IMR-90 (cell line): ENCODE data around the gene MPRIP. TPM values are rescaled to one million over a fixed set of nuclear protein-coding genes. Genes with fewer than 3 reads are reported as not detected.
A peak's percentile ranks its signal among the peaks of the same experiment; 100 is the strongest.

ENCODE experiments used
- ATAC-seq: fragments of 200-7000 bp; cut with Tn5 transposase; 2 replicates; pipeline ENCODE4 v1.9.1; 2020; ENCODE audit warnings: low read depth, mild to moderate bottlenecking, moderate library complexity
- BruUV-seq: library from RNA; stranded (reverse); fragments of 400-500 nt; replicated peaks from 2 replicates; lab custom pipeline; 2021; lab: Mats Ljungman, UMichigan
- CTCF ChIA-PET: fragments of 300-600 bp; formaldehyde crosslinking; extraction: SDS; loops from one replicate; lab custom pipeline; 2021; ENCODE audit warnings: antibody characterized with exemption; lab: Yijun Ruan, JAX
- POLR2A ChIA-PET: fragments of 300-600 bp; sonication (Branson Sonifier 250); formaldehyde crosslinking; loops from one replicate; lab custom pipeline; 2022; ENCODE audit warnings: antibody characterized with exemption; ENCODE audit not compliant: unreplicated experiment; lab: Charles Lee
- DNase-seq: peaks from one replicate; pipeline ENCODE4 v3.0.0; 2013
- H2AFZ ChIP-seq: replicated peaks from 2 replicates; pipeline ENCODE3; 2013; ENCODE audit warnings: low read length, mild to moderate bottlenecking; ENCODE audit not compliant: poor library complexity
- H2AK5ac ChIP-seq: 2 replicates; pipeline ENCODE4 v1.6.1; 2013; ENCODE audit warnings: low read depth, low read length, inconsistent platforms
- H2AK9ac ChIP-seq: replicated peaks from 2 replicates; pipeline ENCODE3; 2013; ENCODE audit warnings: mild to moderate bottlenecking, low read depth, low read length, moderate library complexity; ENCODE audit not compliant: poor library complexity
- H2BK120ac ChIP-seq: 2 replicates; pipeline ENCODE4 v1.6.1; 2013; ENCODE audit warnings: low read depth, low read length, inconsistent platforms
- H2BK15ac ChIP-seq: 3 replicates; pipeline ENCODE4 v1.6.1; 2013; ENCODE audit warnings: low read depth, low read length, inconsistent platforms
- H2BK20ac ChIP-seq: 2 replicates; pipeline ENCODE4 v1.6.1; 2013; ENCODE audit warnings: low read depth, mild to moderate bottlenecking, inconsistent platforms, low read length, moderate library complexity
- H2BK5ac ChIP-seq: 2 replicates; pipeline ENCODE4 v1.6.1; 2013; ENCODE audit warnings: mild to moderate bottlenecking, low read depth, low read length, inconsistent platforms; ENCODE audit not compliant: poor library complexity, severe bottlenecking
- H3K14ac ChIP-seq: replicated peaks from 2 replicates; pipeline ENCODE4 v1.6.1; 2013; ENCODE audit warnings: low read depth, low read length, inconsistent platforms
- H3K18ac ChIP-seq: 2 replicates; pipeline ENCODE4 v1.6.1; 2013; ENCODE audit warnings: low read depth, low read length, control low read depth
- H3K23ac ChIP-seq: 2 replicates; pipeline ENCODE4 v1.6.1; 2013; ENCODE audit warnings: low read depth, low read length, inconsistent platforms
- H3K27ac ChIP-seq: 2 replicates; pipeline ENCODE4 v1.5.1; 2013; ENCODE audit warnings: mild to moderate bottlenecking, control low read depth, low read length; ENCODE audit not compliant: insufficient read depth
- H3K27me3 ChIP-seq: 2 replicates; pipeline ENCODE4 v1.6.1; 2013; ENCODE audit warnings: low read length; ENCODE audit not compliant: control insufficient read depth, insufficient read depth
- H3K36me3 ChIP-seq: 2 replicates; pipeline ENCODE4 v1.6.1; 2013; ENCODE audit warnings: low read length, mixed read lengths; ENCODE audit not compliant: control insufficient read depth, insufficient read depth
- H3K4ac ChIP-seq: 2 replicates; pipeline ENCODE4 v1.6.1; 2013; ENCODE audit warnings: low read depth, low read length, inconsistent platforms
- H3K4me1 ChIP-seq: 2 replicates; pipeline ENCODE4 v1.6.1; 2013; ENCODE audit warnings: low read length, mixed read lengths; ENCODE audit not compliant: control insufficient read depth, insufficient read depth
- H3K4me2 ChIP-seq: 2 replicates; pipeline ENCODE4 v1.6.1; 2013; ENCODE audit warnings: low read depth, mild to moderate bottlenecking, control low read depth, low read length, moderate library complexity
- H3K4me3 ChIP-seq: 2 replicates; pipeline ENCODE4 v1.5.1; 2013; ENCODE audit warnings: low read depth, mild to moderate bottlenecking, control low read depth, low read length, moderate library complexity; ENCODE audit not compliant: insufficient read depth
- H3K56ac ChIP-seq: 2 replicates; pipeline ENCODE4 v1.6.1; 2013; ENCODE audit warnings: low read length, inconsistent platforms; ENCODE audit not compliant: insufficient read depth; ENCODE audit errors: extremely low read depth
- H3K79me1 ChIP-seq, 2 experiments: 2 replicates each; pipeline ENCODE4 v1.6.1; 2013; ENCODE audit warnings: low read length in 2 of 2, inconsistent platforms in 1 of 2, low read depth in 1 of 2
- H3K9ac ChIP-seq: 2 replicates; pipeline ENCODE4 v1.6.1; 2013; ENCODE audit warnings: low read depth, low read length, control low read depth
- H3K9me1 ChIP-seq: 2 replicates; pipeline ENCODE4 v1.6.1; 2013; ENCODE audit warnings: low read length, inconsistent platforms; ENCODE audit not compliant: insufficient read depth
- H3K9me3 ChIP-seq: 2 replicates; pipeline ENCODE4 v1.6.1; 2013; ENCODE audit warnings: low read length; ENCODE audit not compliant: control insufficient read depth, insufficient read depth
- H4K20me1 ChIP-seq: 2 replicates; pipeline ENCODE4 v1.6.1; 2013; ENCODE audit warnings: low read length, inconsistent platforms; ENCODE audit not compliant: insufficient read depth
- H4K5ac ChIP-seq: 2 replicates; pipeline ENCODE4 v1.6.1; 2013; ENCODE audit warnings: mild to moderate bottlenecking, low read depth, low read length, control low read depth
- H4K8ac ChIP-seq, 2 experiments: 2 replicates each; pipeline ENCODE4 v1.6.1; 2013; ENCODE audit warnings: low read depth in 2 of 2, low read length in 2 of 2, control low read depth in 1 of 2, inconsistent platforms in 1 of 2
- H4K91ac ChIP-seq: 2 replicates; pipeline ENCODE4 v1.6.1; 2013; ENCODE audit warnings: low read depth, low read length, inconsistent platforms; ENCODE audit not compliant: insufficient read depth
- CEBPB ChIP-seq: IDR thresholded peaks from 2 replicates; pipeline ENCODE4 v1.6.1; 2012; ENCODE audit warnings: low read depth, low read length, improper control_type of control experiment
- CHD1 ChIP-seq: IDR thresholded peaks from 2 replicates; pipeline ENCODE4 v1.6.1; 2012; ENCODE audit warnings: low read depth, low read length, improper control_type of control experiment
- FOS ChIP-seq: fragments of 150-350 bp; IDR thresholded peaks from 2 replicates; pipeline ENCODE4 v1.6.1; 2016; ENCODE audit warnings: low read depth, low read length
- MAFK ChIP-seq: IDR thresholded peaks from 2 replicates; pipeline ENCODE4 v1.6.1; 2012; ENCODE audit warnings: low read depth, low read length, improper control_type of control experiment
- MAZ ChIP-seq: IDR thresholded peaks from 2 replicates; pipeline ENCODE4 v1.6.1; 2012; ENCODE audit warnings: low read depth, mild to moderate bottlenecking, low read length, improper control_type of control experiment, moderate library complexity, borderline replicate concordance
- MXI1 ChIP-seq: IDR thresholded peaks from 2 replicates; pipeline ENCODE4 v1.6.1; 2012; ENCODE audit warnings: low read depth, mild to moderate bottlenecking, low read length, moderate library complexity, borderline replicate concordance
- NFE2L2 ChIP-seq: fragments of 150-350 bp; IDR thresholded peaks from 2 replicates; pipeline ENCODE4 v1.6.1; 2016; ENCODE audit warnings: low read depth, mild to moderate bottlenecking, low read length
- POLR2A ChIP-seq: IDR thresholded peaks from 2 replicates; pipeline ENCODE4 v1.6.1; 2012; ENCODE audit warnings: mild to moderate bottlenecking, low read depth, low read length
- RCOR1 ChIP-seq: IDR thresholded peaks from 2 replicates; pipeline ENCODE4 v1.6.1; 2012; ENCODE audit warnings: mild to moderate bottlenecking, low read length, improper control_type of control experiment; ENCODE audit not compliant: insufficient replicate concordance
- RFX5 ChIP-seq: IDR thresholded peaks from 2 replicates; pipeline ENCODE4 v1.8.0; 2012; ENCODE audit warnings: low read depth, mild to moderate bottlenecking, low read length, moderate library complexity
- SMC3 ChIP-seq: fragments of 150-350 bp; IDR thresholded peaks from 2 replicates; pipeline ENCODE4 v1.6.1; 2016; ENCODE audit warnings: low read depth, mild to moderate bottlenecking, antibody characterized with exemption, low read length, moderate library complexity
- WGBS, 2 experiments: methylation state at CpG; one replicate each; pipeline versions ENCODE4 v1.1.5 to v1.1.7; 2013; ENCODE audit warnings: missing lambda C conversion rate in 2 of 2; ENCODE audit not compliant: insufficient read length in 1 of 2; ENCODE audit errors: extremely low coverage in 2 of 2; 5-methylcytosine and 5-hydroxymethylcytosine counted together
- dilution Hi-C: fragments of 300-500 bp; cut with HindIII; formaldehyde crosslinking; loops from one replicate; pipeline ENCODE4 v1.14.3; 2018; ENCODE audit warnings: low sequenced_read_pairs; ENCODE audit not compliant: unreplicated experiment
- in situ Hi-C: fragments of 300-500 bp; cut with MboI; formaldehyde crosslinking; loops from 3 replicates; pipeline ENCODE4 v1.14.3; 2019; ENCODE audit warnings: low sequenced_read_pairs, inconsistent platforms, mixed read lengths
- intact Hi-C: fragments of 100-400 bp; cut with micrococcal nuclease; formaldehyde crosslinking; loops from 2 replicates; pipeline ENCODE4 v1.10.0; 2022
- polyA plus RNA-seq, 3 experiments: library from polyadenylated mRNA; depleted of rRNA; stranded (reverse); fragments of >200 nt; gene quantifications; 2 replicates each; pipeline ENCODE4 v1.2.3, GENCODE V29; 2012; ENCODE audit warnings: low replicate concordance in 1 of 3
- total RNA-seq: library from RNA; depleted of rRNA; stranded (reverse); fragments of >200 nt; gene quantifications from 2 replicates; pipeline ENCODE4 v1.2.3, GENCODE V29; 2012
- TF ChIP-seq, protein P1 (sequence below): fragments of 150-350 bp; IDR thresholded peaks from 2 replicates; pipeline ENCODE4 v1.6.1; 2016; ENCODE audit warnings: low read depth, mild to moderate bottlenecking, low read length, moderate library complexity, borderline replicate concordance
- TF ChIP-seq, protein P2 (sequence below): conservative IDR thresholded peaks from 2 replicates; pipeline ENCODE4 v1.5.1; 2012; ENCODE audit warnings: mild to moderate bottlenecking, low read depth, low read length, improper control_type of control experiment
- TF ChIP-seq, protein P3 (sequence below): fragments of 150-350 bp; IDR thresholded peaks from 2 replicates; pipeline ENCODE4 v1.6.1; 2017; ENCODE audit warnings: mild to moderate bottlenecking, antibody characterized with exemption, low read length, low read depth

Gene MPRIP
- total and polyA plus RNA-seq, 2 of the 4 experiments (the other 2 are of a cell fraction), result 111 to 149 TPM

DNA sequence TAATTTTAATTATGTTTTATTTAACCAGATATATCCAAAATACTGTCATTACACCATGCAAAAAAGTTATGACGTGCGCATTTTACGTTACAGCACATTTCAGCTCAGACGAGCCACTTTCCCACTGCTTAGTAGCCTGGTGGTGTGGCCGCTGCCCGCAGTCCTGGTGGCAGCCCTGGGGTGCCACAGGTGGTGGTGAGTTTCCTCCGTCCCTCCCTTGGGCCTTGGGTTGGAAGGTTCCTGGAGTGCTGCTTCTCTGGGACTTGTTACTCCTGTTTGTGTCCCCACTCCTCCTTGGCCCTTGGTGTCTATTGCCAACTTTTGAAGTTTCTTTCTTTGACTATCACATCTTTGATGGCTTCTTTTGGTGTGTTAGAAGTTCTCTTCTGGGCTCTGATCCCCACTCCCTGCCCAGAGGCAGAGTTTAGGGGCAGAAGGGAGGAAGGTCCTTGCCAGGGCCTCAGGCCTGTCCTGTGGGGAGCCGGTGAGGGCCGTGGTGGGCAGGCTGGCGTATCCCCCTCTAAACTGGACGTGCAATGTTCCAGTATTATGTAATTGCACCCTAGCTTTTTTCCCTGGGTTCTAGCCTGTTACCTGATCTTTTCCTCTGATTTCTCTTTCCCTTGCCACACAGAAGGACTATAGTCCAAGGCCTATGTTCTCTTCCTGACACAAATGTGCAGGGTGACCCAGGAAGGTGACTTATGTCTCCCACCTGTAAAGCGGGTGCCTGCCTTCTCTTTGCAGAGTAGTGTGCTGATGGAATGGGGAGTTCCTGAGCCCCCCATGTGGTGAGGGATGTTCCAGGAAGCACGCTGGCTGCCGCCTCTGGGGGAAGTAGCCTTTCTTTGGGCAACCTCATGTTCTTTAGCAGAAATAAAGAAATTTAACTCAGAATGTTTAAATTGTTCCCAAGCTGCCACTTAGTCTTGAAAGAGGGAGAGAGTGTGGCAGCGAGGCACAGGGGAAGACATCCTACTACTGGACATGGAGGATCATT is 8.4 kb downstream of the MPRIP start:
- Histone ChIP-seq H3K9me3 (no peaks in the 10 kb centered on the region), H3K4me1 (peaks cover 17% of the 10 kb centered on the region), H2BK120ac (no peak overlapping the region), H2AFZ (no peak overlapping the region), H2BK5ac (no peak overlapping the region), H2AK9ac (no peak overlapping the region), H2AK5ac (no peak overlapping the region; the same call in 1 of the 2 replicates), H3K18ac (no peak overlapping the region), H3K4me3 (no peak overlapping the region), H3K27ac (no peak overlapping the region), H2BK20ac (no peak overlapping the region), H3K9ac (no peak overlapping the region), H3K9me1 (peaks cover 53% of the 10 kb centered on the region), H3K4me2 (no peak overlapping the region), H3K23ac (0 out of 2 replicates have a peak overlapping the region, but pooled peaks have one; percentile 3), H4K91ac (no peak overlapping the region), H3K14ac (no peak overlapping the region), H4K8ac (no peak overlapping the region; a peak in 1 of 4 replicates), H4K20me1 (peaks cover 94% of the 10 kb centered on the region), H3K56ac (no peak overlapping the region), H2BK15ac (no peak overlapping the region), H3K36me3 (peaks cover 5% of the 10 kb centered on the region; the same call in 1 of the 2 replicates), H4K5ac (no peak overlapping the region), H3K4ac (no peak overlapping the region), H3K27me3 (no peaks in the 10 kb centered on the region), H3K79me1 (peaks cover 12 to 87% of the 10 kb centered on the region in 2 experiments)
- intact Hi-C loops, result no loop called here
- dilution Hi-C loops, result no loop called here
- ChIA-PET POLR2A (no interaction called here), CTCF (no interaction called here)
- no TSS peak for BruUV-seq
- in situ Hi-C loops, result no loop called here
- WGBS, 2 experiments, result 83% methylated on average over 4 of the region's 15 CpGs; no CpG with 5 or more reads in 1 of the 2 experiments
- ATAC-seq (no peak), DNase-seq (no peak)
- TF ChIP-seq, protein P1, sequence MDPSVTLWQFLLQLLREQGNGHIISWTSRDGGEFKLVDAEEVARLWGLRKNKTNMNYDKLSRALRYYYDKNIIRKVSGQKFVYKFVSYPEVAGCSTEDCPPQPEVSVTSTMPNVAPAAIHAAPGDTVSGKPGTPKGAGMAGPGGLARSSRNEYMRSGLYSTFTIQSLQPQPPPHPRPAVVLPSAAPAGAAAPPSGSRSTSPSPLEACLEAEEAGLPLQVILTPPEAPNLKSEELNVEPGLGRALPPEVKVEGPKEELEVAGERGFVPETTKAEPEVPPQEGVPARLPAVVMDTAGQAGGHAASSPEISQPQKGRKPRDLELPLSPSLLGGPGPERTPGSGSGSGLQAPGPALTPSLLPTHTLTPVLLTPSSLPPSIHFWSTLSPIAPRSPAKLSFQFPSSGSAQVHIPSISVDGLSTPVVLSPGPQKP, result no peak
- TF ChIP-seq MAFK (no peak), FOS (no peak), POLR2A (no peak), NFE2L2 (no peak), MAZ (no peak), RCOR1 (no peak), CHD1 (no peak), RFX5 (no peak), MXI1 (no peak), CEBPB (no peak), SMC3 (no peak)
- TF ChIP-seq, protein P2, sequence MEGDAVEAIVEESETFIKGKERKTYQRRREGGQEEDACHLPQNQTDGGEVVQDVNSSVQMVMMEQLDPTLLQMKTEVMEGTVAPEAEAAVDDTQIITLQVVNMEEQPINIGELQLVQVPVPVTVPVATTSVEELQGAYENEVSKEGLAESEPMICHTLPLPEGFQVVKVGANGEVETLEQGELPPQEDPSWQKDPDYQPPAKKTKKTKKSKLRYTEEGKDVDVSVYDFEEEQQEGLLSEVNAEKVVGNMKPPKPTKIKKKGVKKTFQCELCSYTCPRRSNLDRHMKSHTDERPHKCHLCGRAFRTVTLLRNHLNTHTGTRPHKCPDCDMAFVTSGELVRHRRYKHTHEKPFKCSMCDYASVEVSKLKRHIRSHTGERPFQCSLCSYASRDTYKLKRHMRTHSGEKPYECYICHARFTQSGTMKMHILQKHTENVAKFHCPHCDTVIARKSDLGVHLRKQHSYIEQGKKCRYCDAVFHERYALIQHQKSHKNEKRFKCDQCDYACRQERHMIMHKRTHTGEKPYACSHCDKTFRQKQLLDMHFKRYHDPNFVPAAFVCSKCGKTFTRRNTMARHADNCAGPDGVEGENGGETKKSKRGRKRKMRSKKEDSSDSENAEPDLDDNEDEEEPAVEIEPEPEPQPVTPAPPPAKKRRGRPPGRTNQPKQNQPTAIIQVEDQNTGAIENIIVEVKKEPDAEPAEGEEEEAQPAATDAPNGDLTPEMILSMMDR, result no peak
- TF ChIP-seq, protein P3, sequence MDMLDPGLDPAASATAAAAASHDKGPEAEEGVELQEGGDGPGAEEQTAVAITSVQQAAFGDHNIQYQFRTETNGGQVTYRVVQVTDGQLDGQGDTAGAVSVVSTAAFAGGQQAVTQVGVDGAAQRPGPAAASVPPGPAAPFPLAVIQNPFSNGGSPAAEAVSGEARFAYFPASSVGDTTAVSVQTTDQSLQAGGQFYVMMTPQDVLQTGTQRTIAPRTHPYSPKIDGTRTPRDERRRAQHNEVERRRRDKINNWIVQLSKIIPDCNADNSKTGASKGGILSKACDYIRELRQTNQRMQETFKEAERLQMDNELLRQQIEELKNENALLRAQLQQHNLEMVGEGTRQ, result no peak
